Renal cortical epithelial cell (primary cell): Measurements from ENCODE around the gene TTLL9. TPM values are rescaled to one million over a fixed set of nuclear protein-coding genes. Genes with fewer than 3 reads are reported as not detected.
"Not testable (repeated sequence)": the region's sequence is repeated elsewhere in the genome, so short reads cannot be mapped to it uniquely, and the experiment has no call there.

Source experiments
- DNase-seq: peaks from one replicate; pipeline ENCODE4 v3.0.0-alpha.2; 2011; ENCODE audit warnings: low read depth
- total RNA-seq: library from RNA; depleted of rRNA; stranded (reverse); fragments of >200 nt; gene quantifications from 2 replicates; pipeline ENCODE4 v1.2.3, GENCODE V29; 2014

The TTLL9 gene
- total RNA-seq, result 0.94 TPM in 1 of 2 replicates, not detected in the other

GRCh38 chr20:31869942-31870725 lies at the start of gene TTLL9, which contains the start of gene DUSP15:
Gene TTLL9 (plus strand): TSS chr20:31870634. CDS start chr20:31871127, 493 bp downstream.
Gene DUSP15 (minus strand): TSS chr20:31870527. CDS start chr20:31870337, 190 bp downstream.
- DNase-seq, result no peak

DNA sequence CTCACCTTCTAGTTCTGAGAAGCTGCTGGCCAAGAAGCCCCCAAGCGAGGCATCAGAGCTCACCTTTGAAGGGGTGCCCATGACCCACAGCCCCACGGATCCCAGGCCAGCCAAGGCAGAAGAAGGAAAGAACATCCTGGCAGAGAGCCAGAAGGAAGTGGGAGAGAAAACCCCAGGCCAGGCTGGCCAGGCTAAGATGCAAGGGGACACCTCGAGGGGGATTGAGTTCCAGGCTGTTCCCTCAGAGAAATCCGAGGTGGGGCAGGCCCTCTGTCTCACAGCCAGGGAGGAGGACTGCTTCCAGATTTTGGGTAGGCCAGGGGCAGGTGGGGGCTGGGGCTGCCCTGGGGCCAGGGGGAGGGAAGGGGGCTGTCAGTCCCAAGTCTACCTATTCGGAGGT lies 49.0 kb upstream of the TTLL9 start:
- no peak for DNase-seq

- DNase-seq, result peak; percentile 81
These were observed 47.8 kb upstream of the TTLL9 start for GRCh38 chr20:31822421-31823330.

GRCh38 chr20:31823360-31824124 lies 46.9 kb upstream of the TTLL9 start:
- no peak for DNase-seq

- DNase-seq, result no peak
These were observed 46.3 kb upstream of the TTLL9 start for GRCh38 chr20:31824125-31824485.

DNA sequence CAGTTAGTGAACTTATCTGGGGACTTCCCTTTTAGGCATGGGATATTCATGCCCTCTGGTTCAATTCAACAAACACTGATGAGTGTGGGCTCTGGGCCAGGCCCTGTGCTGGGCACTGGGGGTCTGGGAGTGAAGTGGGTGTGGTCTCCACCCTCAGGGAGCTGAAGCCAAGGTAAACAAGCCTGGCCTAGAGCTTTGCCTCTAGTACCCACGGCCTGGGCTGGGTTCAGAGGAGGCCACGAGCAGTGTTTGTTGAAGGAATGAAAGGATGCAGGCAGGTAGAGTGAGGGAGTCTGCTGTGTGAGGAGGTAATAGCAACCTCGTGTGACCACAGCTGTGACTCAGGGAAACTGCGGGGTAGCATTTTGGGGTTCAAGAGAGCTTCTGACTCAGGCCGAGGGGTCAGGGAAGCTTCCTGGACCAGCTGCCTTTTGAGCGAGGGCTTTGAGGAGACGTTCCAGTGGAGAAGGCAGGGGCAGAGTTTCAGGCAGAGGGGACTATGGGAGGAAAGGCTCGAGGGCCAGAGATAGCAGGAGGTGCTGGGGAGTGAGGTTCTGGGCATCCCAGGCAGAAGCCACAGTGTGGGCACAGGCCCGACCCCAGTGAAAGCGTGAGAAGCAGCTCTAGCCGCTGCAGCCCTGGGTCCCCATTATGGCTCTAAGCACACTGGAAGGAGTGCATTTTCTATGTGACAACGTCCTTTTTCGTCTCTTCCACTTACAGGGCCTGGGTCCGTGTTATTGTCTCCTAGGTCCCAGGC lies 45.7 kb upstream of the TTLL9 start:
- DNase-seq, result no peak

DNA sequence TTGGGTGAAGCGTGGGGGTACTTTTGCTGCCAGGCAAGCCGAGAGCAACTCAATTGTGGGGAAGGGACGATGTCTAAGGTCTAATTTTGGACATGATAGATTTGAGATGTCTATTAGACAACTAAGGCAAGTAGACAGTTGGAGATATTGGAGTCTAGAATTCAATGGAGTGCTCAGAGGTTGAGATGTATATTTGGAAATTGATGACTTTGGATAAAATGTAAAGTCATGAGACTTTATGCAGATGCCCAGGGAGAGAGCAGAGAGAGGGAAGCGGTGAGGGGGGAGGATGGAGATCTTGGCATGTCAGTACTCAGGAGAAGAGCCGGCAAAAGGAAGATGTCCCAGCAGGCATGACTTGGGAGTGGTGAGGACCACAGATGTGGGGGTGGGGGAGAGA lies 44.4 kb upstream of the TTLL9 start:
- no peak for DNase-seq

DNA sequence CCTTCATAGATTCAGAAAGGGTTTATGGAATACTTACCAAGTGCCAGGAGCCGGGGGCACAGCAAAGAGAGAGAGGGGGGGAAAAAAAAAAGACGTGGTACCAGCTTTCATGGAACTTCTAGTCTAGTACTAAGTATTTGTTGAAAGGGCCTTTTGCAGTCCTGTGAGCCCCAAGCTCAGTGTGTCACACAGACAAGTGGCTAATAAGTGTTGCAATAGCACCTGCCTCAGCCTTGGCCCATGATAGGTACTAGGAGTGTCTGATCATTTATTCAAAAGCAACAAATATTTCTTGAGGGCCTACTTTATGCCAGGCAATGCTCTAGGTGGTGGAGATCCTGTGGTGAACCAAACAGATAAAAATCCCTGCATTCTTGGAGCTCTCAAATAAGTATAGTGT lies 43.4 kb upstream of the TTLL9 start:
- no peak for DNase-seq

GRCh38 chr20:31828016-31828415 lies 42.4 kb upstream of the TTLL9 start:
- DNase-seq, result not testable (repeated sequence)

- DNase-seq, result no peak
These were observed 40.7 kb upstream of the TTLL9 start for GRCh38 chr20:31829731-31830130.

- no peak for DNase-seq
These were observed 39.9 kb upstream of the TTLL9 start for GRCh38 chr20:31830406-31830981.

GRCh38 chr20:31831211-31831610 lies 39.2 kb upstream of the TTLL9 start:
- no peak for DNase-seq

DNA sequence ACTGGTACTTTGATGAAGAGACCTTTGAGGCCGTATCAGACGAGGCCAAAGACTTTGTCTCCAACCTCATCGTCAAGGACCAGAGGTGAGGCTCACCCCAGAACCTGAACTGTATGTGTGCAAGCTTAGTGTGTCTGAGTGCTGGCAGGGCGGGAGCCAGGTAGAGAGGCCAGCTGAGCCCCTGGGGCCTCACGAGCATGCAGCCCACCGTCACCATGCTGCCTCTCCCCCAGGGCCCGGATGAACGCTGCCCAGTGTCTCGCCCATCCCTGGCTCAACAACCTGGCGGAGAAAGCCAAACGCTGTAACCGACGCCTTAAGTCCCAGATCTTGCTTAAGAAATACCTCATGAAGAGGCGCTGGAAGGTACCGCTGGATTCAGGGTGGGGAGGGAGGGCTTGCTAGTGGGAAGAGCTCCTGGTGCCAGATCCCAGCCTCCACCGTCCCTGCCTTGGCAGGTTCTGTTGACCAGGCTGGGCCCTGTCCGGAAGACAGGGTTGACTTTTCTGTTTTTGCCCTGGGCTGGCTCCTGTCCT lies 38.6 kb upstream of the TTLL9 start:
- no peak for DNase-seq

DNA sequence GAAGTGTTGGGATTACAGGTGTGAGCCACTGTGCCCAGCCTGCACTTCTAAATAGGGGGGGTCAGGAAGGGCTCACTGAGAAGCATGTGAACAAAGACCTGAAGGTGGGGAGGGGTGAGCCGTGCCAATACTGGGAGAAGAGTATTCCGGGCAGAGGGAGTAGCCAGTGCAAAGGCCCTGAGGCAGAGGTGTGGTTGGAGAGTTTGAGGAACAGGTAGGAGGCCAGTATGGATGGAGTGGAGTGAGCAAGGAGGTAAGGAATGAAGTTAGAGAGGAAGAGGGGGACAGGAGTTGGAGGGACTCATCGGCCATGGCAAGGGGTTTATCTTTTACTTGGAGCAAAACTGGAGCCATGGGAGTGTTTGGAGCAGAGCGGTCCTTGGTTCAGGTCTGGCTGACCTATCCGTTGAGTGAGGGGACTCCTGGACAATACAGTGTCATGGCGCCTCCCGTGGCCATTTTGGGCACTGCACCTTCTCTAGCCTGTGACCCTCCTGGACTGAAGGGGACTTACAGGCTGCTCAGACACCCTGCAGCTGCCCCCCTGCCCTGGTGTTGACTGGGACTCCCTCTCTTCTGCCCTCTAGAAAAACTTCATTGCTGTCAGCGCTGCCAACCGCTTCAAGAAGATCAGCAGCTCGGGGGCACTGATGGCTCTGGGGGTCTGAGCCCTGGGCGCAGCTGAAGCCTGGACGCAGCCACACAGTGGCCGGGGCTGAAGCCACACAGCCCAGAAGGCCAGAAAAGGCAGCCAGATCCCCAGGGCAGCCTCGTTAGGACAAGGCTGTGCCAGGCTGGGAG lies 37.1 kb upstream of the TTLL9 start:
- no peak for DNase-seq

DNA sequence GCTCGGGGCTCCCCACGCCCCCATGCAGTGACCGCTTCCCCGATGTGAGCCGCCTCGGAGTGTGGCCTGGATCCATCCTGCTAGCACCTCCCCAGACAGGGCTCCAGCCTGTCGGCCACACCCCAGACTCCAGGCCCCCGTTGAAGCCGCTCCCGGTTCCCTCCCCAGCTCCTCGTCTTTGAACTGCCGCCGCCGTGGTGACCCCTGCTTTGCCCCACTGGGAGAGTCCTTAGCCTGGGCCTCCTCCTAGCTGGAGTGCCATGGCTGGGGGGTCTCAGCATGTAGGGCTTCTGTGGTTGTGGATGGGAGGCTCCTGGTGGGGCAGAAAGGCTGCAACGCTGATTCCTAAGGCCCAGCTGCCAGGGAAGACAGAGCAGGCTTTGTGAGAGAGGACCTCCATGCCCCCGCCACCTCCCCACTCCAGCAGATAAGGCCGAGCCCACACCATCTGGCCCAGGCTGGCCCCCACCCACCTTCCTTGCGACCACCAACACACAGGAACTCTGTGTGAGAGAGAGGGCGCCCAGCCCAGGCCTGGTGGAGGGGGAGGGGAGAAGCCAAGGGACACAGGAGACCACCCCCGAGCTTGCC lies 36.4 kb upstream of the TTLL9 start:
- DNase-seq, result no peak

- DNase-seq, result no peak
These were observed 34.9 kb upstream of the TTLL9 start for GRCh38 chr20:31835554-31835953.

DNA sequence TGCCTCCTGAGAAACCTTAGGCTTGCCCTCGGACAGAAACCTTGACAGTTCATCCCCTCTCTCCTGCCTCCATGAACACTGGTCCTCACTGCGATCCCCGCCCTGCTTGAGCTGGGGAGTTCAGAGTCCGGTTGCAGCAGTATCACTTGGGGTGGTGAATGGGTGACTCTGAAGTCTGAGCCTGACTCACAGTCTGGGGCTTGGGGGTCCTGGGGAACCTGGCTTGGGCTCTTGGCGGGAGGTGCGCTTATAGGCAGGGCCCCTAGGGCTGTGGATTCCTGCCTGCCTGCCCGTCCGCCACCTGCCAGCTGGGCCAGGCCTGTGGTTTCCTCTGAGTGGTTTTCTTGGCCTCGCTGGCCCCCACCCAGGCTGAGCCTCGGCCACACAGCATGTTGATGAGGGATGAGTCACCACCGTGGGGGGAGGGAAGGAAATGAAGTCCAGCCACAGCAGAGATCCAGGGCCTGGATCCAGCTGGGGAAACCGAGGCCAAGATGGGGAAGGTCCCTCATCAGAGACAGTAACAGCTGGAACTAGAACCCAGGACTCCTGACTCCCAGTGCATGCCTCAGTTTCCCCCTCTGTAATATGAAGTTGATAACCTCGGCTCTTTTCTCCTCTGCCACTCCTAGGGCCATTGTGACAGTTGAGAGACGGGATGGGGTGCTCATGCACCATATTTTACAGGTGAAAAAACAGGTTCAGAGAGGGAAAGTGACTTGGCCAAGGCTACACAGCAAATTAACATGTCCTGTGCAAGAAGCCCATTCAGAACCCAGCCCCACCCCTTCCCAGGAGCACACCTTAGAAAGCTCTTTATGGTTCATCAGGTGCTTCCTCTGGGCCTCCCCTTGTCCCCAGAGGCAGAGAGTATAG lies 34.2 kb upstream of the TTLL9 start:
- DNase-seq, result peak; percentile 89

- DNase-seq, result no peak
These were observed 33.4 kb upstream of the TTLL9 start for GRCh38 chr20:31836853-31837608.
